ENCODE data around the gene ANP32E.

ANP32E gene

DNA sequence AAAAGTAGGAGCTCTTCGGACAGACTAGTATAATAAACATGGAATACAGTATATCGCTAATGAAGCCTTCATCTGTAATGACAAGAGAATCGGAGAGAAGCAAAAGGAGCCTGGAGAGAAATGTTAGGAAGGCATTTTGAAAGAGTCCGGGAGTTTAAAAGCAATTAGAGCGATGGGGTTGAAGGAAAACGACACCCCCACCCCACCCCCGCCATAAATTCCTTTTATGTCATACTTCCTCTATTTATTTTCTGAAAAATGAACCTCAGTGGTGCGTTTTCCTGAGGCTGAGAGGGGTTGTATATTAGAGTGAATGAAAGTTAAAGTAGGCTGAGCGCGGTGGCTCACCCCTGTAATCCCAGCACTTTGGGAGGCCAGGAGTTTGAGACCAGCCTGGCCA lies 33.5 kb upstream of the ANP32E start:
- H3K9ac ChIP-seq: peak overlapping the region; percentile 93; the same call in 1 of the 2 replicates
- peak overlapping the region; percentile 88; the same call in 1 of the 2 replicates for H3K27ac ChIP-seq
- H3K4me1 ChIP-seq: peaks cover 51% of the 10 kb centered on the region
- H3K4me3 ChIP-seq: peak overlapping the region; percentile 86
- no peak for TF ChIP-seq Cebpa-rat (IDR thresholded peaks at IDR 0.05)
- peaks cover 30% of the 10 kb centered on the region for H3K36me3 ChIP-seq
- H3K27me3 ChIP-seq: no peaks in the 10 kb centered on the region
- H3K9me3 ChIP-seq: no peaks in the 10 kb centered on the region
- peak overlapping the region; percentile 99 for H3K4me2 ChIP-seq
- peaks cover 15% of the 10 kb centered on the region for H4K20me1 ChIP-seq

DNA sequence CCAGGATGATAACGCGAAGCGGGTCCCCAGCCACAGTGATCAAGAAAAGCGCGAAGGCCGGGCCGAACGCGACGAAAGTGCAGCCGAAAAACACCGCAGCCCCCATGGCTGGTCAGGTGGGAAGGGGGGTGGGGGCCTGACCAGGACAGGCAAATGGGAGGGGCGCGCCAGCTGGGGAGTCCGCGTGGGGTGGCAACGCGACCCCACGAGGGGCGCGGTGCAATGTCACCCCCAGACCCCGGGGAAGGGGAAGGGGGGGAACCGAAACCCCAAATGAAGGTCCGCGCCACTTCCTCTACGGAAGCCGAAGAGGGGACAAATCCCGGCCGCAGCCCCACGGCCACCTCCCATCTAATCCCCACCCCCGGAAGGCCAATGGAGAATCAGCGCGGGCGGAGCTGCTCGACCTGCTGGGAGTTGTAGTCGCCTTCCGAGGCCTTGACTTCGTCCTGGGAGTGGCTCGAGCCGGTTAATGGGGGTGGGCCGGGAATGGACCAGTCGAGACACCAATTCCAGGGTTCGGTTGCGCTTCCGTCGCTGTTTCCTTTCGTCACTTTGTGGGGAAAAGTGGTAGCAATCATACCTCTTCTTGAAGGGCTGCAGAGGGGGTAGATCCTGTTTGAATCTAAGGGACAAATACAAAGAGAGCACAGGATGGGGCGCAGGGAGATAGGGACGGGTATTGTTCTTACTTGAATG lies 32.9 kb upstream of the ANP32E start, which contains the start of gene APH1A:
Gene APH1A, minus strand, starts transcription at position 312 of the 699 bp plus-strand sequence. Its CDS starts 206 bp downstream, at position 106.
- H3K9ac ChIP-seq: peak within 1 kb of the TSS; percentile 93
- peak within 1 kb of the TSS; percentile 86 for H3K4me3 ChIP-seq
- peaks cover 15% of the 10 kb centered on the region for H4K20me1 ChIP-seq
- peaks cover 36% of the 10 kb centered on the region for H3K36me3 ChIP-seq
- H3K27ac ChIP-seq: peak within 1 kb of the TSS; percentile 88
- H3K9me3 ChIP-seq: no peaks in the 10 kb centered on the region
- peak within 1 kb of the TSS; percentile 99 for H3K4me2 ChIP-seq
- H3K4me1 ChIP-seq: peaks cover 50% of the 10 kb centered on the region
- TF ChIP-seq Cebpa-rat (IDR thresholded peaks at IDR 0.05): no peak
- H3K27me3 ChIP-seq: no peaks in the 10 kb centered on the region

DNA sequence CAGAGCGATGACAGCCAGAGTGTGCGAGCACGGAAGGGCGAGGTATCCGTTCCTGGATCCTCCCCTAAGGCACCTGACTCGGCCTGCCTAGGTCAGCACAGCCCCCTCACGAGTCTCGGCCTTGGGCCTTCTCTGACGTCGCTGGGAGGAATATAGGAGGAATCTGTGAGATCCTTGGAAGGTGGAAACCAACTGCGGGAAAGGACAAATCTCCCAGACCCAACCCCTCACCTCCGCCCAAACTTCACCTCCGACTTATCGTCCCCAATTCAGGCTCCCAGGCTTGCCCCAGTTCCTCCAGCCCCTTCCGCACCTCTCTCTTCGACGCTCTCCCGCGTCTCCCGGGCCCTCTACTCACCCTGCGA lies 32.4 kb upstream of the ANP32E start:
- Histone ChIP-seq H3K4me3 (peak overlapping the region; percentile 86), H3K27me3 (no peaks in the 10 kb centered on the region), H4K20me1 (peaks cover 15% of the 10 kb centered on the region), H3K4me2 (peak overlapping the region; percentile 99), H3K27ac (peak overlapping the region; percentile 88), H3K9me3 (no peaks in the 10 kb centered on the region), H3K9ac (peak overlapping the region; percentile 93), H3K4me1 (peaks cover 48% of the 10 kb centered on the region), H3K36me3 (peaks cover 37% of the 10 kb centered on the region)
- no peak for TF ChIP-seq Cebpa-rat (IDR thresholded peaks at IDR 0.05)

DNA sequence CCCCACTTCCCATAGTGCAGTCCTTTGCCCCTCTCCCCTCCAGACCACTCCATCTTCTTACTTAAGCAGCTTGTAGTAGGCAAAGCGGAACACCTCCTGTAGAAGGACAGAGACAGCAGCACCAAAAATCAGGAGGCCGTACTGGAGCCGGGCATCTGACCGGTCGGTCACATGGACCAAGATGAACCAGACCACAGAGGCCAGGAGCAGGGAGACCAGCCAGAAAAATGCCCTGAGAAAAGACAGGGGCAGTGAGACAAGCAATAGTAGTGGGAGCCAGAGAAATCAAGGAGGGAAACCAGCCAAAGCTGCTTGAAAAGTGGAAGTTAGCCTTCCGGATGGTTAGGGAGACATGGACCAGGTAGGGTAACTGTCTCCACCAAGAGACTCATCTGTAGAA lies 32.0 kb upstream of the ANP32E start:
- Histone ChIP-seq H3K4me3 (peak overlapping the region; percentile 86), H3K36me3 (peaks cover 37% of the 10 kb centered on the region), H3K4me2 (peak overlapping the region; percentile 99), H3K27ac (peak overlapping the region; percentile 88), H3K4me1 (peaks cover 48% of the 10 kb centered on the region), H3K27me3 (no peaks in the 10 kb centered on the region), H3K9me3 (no peaks in the 10 kb centered on the region), H3K9ac (peak overlapping the region; percentile 93), H4K20me1 (peaks cover 15% of the 10 kb centered on the region)
- no peak for TF ChIP-seq Cebpa-rat (IDR thresholded peaks at IDR 0.05)

DNA sequence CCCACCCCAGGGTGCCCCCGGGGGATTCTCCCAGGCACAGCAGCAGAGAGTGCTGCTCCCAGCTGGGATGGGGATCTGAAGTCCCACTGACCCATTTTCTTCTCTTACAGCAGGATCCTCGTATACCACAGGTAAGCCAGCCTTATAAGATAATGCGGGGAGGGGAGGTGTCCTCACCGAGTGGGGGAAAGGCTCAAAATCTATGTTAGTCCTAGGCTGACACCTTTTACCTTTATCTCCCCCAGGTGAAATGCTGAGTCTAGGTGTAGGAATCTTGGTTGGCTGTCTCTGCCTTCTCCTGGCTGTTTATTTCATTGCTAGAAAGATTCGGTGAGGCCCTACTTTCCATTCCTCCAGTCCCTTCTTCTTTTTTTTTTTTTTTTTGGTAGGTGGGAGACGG lies 27.6 kb upstream of the ANP32E start:
- Histone ChIP-seq H3K4me3 (no peak overlapping the region), H3K4me1 (peaks cover 27% of the 10 kb centered on the region), H3K4me2 (no peak overlapping the region), H3K9ac (no peak overlapping the region), H3K27ac (no peak overlapping the region), H4K20me1 (peaks cover 15% of the 10 kb centered on the region), H3K27me3 (peaks cover 8% of the 10 kb centered on the region), H3K9me3 (no peaks in the 10 kb centered on the region), H3K36me3 (peaks cover 37% of the 10 kb centered on the region)
- no peak for TF ChIP-seq Cebpa-rat (IDR thresholded peaks at IDR 0.05)

DNA sequence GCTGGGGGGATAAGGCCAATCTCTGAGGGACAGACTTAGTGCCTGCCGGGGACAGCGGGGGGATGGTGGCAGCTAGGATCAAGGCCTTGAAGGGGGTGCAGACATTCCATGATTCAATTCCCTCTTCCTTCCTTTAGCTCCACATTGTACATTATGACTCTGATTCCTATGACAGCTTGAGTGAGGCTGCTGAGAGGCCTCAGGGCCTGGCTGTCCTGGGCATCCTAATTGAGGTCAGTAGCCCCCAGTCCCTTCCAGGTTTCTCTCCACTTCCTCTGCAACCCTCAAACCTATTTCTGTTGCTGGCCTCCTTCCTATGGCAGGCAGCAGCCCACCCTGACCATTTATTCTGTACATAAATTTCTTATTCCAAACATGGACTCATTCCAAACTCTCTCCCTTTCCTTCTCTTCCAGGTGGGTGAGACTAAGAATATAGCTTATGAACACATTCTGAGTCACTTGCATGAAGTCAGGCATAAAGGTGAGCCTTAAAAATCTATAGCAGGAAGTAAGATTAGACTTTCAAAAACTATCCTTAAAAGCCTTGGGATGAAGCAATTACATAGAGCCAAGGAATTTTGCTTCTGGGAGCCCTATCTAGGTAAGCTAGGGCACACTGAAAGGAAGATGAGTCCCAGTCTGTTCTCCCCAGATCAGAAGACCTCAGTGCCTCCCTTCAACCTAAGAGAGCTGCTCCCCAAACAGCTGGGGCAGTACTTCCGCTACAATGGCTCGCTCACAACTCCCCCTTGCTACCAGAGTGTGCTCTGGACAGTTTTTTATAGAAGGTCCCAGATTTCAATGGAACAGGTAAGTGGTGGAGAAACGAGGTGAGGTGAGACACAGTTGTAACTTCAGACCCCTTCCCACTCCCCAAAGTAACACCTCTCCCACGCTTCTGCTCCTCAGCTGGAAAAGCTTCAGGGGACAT lies 26.7 kb upstream of the ANP32E start:
- Histone ChIP-seq H3K27ac (no peak overlapping the region), H3K4me1 (peaks cover 28% of the 10 kb centered on the region), H3K4me2 (no peak overlapping the region), H3K27me3 (peaks cover 17% of the 10 kb centered on the region), H3K9me3 (no peaks in the 10 kb centered on the region), H3K9ac (no peak overlapping the region), H4K20me1 (peaks cover 11% of the 10 kb centered on the region), H3K36me3 (peaks cover 37% of the 10 kb centered on the region), H3K4me3 (no peak overlapping the region)
- TF ChIP-seq Cebpa-rat (IDR thresholded peaks at IDR 0.05): no peak

DNA sequence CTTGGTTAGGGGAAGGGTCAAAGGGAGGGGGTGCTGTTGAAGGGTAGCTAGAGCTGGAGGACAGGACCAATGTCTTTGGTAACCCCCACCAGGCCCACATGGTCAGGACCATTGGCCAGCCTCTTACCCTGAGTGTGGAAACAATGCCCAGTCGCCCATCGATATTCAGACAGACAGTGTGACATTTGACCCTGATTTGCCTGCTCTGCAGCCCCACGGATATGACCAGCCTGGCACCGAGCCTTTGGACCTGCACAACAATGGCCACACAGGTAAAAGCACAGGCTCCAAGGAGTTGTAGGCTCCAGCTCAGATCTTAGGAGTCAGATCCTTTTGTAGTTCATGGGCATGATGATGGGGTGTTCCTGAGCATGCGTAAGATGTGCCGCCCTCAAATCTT lies 25.5 kb upstream of the ANP32E start:
- H3K4me2 ChIP-seq: no peak overlapping the region
- peaks cover 26% of the 10 kb centered on the region for H3K36me3 ChIP-seq
- H3K9ac ChIP-seq: no peak overlapping the region
- no peaks in the 10 kb centered on the region; the same call in 1 of the 2 replicates for H4K20me1 ChIP-seq
- H3K4me1 ChIP-seq: peaks cover 30% of the 10 kb centered on the region
- H3K27ac ChIP-seq: no peak overlapping the region
- no peak for TF ChIP-seq Cebpa-rat (IDR thresholded peaks at IDR 0.05)
- peaks cover 27% of the 10 kb centered on the region for H3K27me3 ChIP-seq
- no peaks in the 10 kb centered on the region for H3K9me3 ChIP-seq
- no peak overlapping the region for H3K4me3 ChIP-seq

DNA sequence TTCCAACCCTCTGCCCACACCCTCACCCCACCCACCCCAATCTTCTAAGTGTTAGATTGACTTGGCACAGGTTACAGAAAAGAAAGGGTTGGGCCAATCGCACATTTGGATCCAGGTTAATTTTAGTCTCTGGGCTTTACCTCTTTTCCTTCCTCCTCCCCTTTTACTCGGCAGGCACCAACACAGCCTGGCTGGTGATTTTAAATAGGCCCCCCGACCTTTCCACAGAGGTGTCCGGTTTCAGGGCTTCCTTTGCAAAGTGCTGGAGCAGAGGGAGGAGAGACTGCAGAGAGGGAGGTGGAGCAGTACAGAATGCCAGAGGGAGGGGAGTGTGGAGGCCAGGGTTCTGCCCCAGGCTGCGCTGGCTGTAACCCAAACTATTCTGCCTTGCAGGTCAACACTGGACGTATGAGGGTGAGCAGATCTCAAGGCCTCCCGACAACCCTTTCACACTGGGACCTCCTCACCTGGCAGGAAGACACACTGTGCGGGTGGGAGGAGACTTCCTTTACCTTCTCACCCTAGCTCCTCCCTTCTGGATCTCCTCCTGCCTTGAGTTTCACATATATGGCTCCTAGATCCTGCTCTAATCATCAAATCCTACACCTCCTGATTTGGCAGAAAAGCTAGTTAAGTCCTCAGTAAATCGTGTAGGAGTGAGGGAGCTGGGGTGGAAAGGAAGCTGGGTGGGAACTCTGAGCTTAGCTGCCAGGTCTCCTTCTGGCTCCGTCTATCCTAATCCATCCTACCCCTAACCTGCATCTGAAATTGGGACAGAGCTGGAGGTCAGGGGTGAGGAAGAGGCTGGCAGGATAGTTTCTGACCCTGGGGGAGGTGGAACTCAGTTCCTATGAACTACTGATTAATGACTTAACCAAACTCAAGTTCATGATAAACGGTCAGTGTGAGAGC lies 24.1 kb upstream of the ANP32E start:
- H3K27ac ChIP-seq: no peak overlapping the region
- H3K4me2 ChIP-seq: no peak overlapping the region

DNA sequence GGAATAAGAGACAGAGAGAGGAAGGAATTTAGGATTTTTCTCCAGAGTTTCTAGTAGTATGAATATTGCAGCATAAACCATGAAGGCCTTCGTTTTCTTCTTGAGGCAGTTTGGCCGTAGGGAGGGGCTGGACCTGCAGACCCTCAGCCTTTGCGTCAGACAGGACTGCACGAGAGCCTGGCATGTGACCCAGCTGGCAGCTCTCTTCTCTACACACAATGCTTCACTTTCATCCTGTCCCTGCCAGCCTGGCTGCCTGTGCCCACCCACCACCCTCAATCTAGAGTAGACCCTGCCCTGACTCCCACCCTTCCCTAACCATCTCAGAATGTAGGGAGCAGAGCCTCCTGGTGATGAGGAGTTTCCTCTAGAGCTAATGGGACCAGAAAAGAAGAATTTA lies 23.3 kb upstream of the ANP32E start:
- Histone ChIP-seq H3K27me3 (peaks cover 29% of the 10 kb centered on the region), H3K36me3 (peaks cover 5% of the 10 kb centered on the region), H3K4me2 (no peak overlapping the region), H3K9ac (no peak overlapping the region), H3K4me3 (no peak overlapping the region), H3K4me1 (peaks cover 40% of the 10 kb centered on the region), H4K20me1 (no peaks in the 10 kb centered on the region), H3K27ac (no peak overlapping the region), H3K9me3 (no peaks in the 10 kb centered on the region)
- no peak for TF ChIP-seq Cebpa-rat (IDR thresholded peaks at IDR 0.05)

More for the DNA sequence above, 24.1 kb upstream of the ANP32E start:
- no peaks in the 10 kb centered on the region for H3K9me3 ChIP-seq
- H3K27me3 ChIP-seq: peaks cover 29% of the 10 kb centered on the region
- no peak for TF ChIP-seq Cebpa-rat (IDR thresholded peaks at IDR 0.05)
- H3K4me1 ChIP-seq: peaks cover 40% of the 10 kb centered on the region
- H3K4me3 ChIP-seq: no peak overlapping the region
- H3K9ac ChIP-seq: no peak overlapping the region
- no peaks in the 10 kb centered on the region for H4K20me1 ChIP-seq
- H3K36me3 ChIP-seq: peaks cover 13% of the 10 kb centered on the region

Measured in BLaER1 (cell line).